ENCODE results near the gene CDC40.

Gene CDC40

DNA sequence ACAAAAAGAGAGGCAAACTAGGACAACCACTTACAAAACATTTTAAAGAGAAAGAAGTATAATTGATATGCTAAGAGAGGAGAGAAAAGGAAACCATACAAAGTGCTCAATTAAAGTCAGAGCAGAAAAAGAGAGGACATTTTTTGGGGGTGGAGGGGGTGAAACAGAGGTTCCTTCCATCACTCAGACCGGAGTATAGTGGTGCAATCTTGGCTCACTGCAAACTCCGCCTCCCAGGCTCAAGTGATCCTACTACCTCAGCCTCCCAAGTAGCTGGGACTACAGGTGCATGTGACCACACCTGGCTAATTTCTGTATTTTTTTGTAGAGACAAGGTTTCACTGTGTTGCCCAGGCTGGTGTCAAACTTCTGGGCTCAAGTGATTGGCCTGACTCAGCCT lies 10.1 kb upstream of the CDC40 start:
- peaks cover 9% of the 10 kb centered on the region for H3K27me3 ChIP-seq (ENCODE audit: insufficient read depth, poor library complexity, severe bottlenecking)
- H3K27ac ChIP-seq (replicated peaks) = no peak overlapping the region
- no peak for DNase-seq (ENCODE audit: low read depth in 1 of 2, low spot score in 1 of 2)
- no peak overlapping the region for H3K4me3 ChIP-seq (replicated peaks; ENCODE audit: insufficient read depth, low read length)
- no peak for TF ChIP-seq GABPA (IDR thresholded peaks at IDR 0.05; ENCODE audit: low read depth)
- TF ChIP-seq, protein P1, sequence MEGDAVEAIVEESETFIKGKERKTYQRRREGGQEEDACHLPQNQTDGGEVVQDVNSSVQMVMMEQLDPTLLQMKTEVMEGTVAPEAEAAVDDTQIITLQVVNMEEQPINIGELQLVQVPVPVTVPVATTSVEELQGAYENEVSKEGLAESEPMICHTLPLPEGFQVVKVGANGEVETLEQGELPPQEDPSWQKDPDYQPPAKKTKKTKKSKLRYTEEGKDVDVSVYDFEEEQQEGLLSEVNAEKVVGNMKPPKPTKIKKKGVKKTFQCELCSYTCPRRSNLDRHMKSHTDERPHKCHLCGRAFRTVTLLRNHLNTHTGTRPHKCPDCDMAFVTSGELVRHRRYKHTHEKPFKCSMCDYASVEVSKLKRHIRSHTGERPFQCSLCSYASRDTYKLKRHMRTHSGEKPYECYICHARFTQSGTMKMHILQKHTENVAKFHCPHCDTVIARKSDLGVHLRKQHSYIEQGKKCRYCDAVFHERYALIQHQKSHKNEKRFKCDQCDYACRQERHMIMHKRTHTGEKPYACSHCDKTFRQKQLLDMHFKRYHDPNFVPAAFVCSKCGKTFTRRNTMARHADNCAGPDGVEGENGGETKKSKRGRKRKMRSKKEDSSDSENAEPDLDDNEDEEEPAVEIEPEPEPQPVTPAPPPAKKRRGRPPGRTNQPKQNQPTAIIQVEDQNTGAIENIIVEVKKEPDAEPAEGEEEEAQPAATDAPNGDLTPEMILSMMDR (IDR thresholded peaks at IDR 0.05; ENCODE audit: insufficient read depth, low read length) = no peak
- TF ChIP-seq, protein P2, sequence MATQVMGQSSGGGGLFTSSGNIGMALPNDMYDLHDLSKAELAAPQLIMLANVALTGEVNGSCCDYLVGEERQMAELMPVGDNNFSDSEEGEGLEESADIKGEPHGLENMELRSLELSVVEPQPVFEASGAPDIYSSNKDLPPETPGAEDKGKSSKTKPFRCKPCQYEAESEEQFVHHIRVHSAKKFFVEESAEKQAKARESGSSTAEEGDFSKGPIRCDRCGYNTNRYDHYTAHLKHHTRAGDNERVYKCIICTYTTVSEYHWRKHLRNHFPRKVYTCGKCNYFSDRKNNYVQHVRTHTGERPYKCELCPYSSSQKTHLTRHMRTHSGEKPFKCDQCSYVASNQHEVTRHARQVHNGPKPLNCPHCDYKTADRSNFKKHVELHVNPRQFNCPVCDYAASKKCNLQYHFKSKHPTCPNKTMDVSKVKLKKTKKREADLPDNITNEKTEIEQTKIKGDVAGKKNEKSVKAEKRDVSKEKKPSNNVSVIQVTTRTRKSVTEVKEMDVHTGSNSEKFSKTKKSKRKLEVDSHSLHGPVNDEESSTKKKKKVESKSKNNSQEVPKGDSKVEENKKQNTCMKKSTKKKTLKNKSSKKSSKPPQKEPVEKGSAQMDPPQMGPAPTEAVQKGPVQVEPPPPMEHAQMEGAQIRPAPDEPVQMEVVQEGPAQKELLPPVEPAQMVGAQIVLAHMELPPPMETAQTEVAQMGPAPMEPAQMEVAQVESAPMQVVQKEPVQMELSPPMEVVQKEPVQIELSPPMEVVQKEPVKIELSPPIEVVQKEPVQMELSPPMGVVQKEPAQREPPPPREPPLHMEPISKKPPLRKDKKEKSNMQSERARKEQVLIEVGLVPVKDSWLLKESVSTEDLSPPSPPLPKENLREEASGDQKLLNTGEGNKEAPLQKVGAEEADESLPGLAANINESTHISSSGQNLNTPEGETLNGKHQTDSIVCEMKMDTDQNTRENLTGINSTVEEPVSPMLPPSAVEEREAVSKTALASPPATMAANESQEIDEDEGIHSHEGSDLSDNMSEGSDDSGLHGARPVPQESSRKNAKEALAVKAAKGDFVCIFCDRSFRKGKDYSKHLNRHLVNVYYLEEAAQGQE (IDR thresholded peaks at IDR 0.05; ENCODE audit: insufficient replicate concordance, low read depth) = no peak
- TF ChIP-seq POLR2AphosphoS5 (IDR thresholded peaks at IDR 0.05; ENCODE audit: low read depth) = no peak
- no peak for TF ChIP-seq SPI1 (IDR thresholded peaks at IDR 0.05; ENCODE audit: borderline replicate concordance, low read depth)

DNA sequence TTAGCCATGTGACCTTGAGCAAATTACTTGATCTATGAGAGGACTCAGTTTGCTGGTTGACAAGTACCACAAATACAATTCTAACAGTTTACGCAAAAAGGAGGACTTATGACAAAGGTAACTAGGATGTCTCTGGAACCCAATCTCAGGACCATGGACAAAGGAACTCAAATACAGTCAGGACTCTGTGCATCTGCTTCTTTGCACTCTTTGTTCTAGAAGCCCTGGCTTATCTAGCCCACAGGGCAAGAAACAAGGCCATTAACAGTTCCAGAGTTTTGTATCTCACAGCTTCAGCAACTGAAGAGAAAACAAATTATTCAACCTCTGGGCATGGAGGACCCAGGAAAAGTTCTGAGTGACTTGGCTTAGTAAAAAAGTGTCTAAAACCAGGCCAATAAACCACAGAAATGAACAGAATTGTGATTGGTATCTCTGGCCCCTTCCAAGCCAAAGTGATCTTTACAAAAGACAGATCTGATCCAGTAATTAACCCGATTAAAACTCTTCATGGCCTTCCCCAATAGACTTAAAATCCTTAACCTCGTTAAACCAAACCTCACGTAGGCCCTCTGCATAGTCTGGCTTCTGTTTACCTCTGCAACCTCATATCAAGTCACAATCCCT lies 6.6 kb upstream of the CDC40 start:
- TF ChIP-seq, protein P2 (IDR thresholded peaks at IDR 0.05; ENCODE audit: insufficient replicate concordance, low read depth) = peak; percentile 88
- TF ChIP-seq POLR2AphosphoS5 (IDR thresholded peaks at IDR 0.05; ENCODE audit: low read depth) = no peak
- H3K27ac ChIP-seq (replicated peaks) = no peak overlapping the region
- no peak for DNase-seq (ENCODE audit: low read depth in 1 of 2, low spot score in 1 of 2)
- H3K27me3 ChIP-seq (ENCODE audit: insufficient read depth, poor library complexity, severe bottlenecking) = peaks cover 9% of the 10 kb centered on the region
- H3K4me3 ChIP-seq (replicated peaks; ENCODE audit: insufficient read depth, low read length) = no peak overlapping the region

DNA sequence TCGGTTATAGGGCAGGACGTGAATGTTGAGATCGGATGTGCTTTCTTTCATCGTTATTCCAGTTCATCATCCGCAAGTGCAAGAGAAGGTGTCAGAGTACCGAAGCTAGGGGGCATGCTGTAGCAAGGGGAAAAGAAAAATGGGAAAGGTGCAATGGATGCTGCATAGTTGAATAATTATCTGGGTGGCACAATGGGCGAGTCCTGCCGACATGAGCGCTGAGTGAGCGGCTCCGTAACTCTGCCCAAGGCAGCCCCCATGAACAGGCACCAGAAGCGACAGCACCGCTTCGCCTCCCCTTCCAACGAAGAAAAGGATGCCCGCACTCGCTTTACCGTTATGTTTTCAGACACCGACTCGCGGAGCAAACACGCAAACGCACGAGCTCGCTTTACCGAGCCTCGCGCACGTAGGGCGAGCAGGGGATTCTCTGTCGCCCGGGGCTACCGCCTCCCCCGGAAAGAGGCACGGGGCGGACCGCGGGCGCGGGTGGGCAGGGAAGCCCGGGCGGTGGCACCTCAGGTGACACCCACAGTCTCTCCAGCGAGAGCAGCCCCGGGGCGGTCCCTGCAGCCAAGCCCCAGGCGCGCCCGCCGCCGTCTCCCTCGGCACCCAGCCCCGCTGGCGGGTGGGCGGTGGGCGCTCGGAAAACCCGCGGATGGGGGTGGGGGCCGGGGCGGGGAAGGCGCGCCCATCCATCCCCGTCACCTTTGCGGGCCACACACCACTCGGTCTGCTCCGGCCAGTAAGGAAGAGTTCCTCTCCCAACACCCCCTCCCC lies 1.4 kb upstream of the CDC40 start:
- Histone ChIP-seq H3K27me3 (ENCODE audit: insufficient read depth, poor library complexity, severe bottlenecking) (no peaks in the 10 kb centered on the region), H3K4me3 (replicated peaks; ENCODE audit: insufficient read depth, low read length) (peak overlapping the region; percentile 74), H3K27ac (replicated peaks) (no peak overlapping the region)
- DNase-seq (ENCODE audit: low read depth in 1 of 2, low spot score in 1 of 2) = peak; percentile 22 to 39
- TF ChIP-seq SPI1 (IDR thresholded peaks at IDR 0.05; ENCODE audit: borderline replicate concordance, low read depth) = no peak
- TF ChIP-seq, protein P1 (IDR thresholded peaks at IDR 0.05; ENCODE audit: insufficient read depth, low read length) = peak; percentile 19

DNA sequence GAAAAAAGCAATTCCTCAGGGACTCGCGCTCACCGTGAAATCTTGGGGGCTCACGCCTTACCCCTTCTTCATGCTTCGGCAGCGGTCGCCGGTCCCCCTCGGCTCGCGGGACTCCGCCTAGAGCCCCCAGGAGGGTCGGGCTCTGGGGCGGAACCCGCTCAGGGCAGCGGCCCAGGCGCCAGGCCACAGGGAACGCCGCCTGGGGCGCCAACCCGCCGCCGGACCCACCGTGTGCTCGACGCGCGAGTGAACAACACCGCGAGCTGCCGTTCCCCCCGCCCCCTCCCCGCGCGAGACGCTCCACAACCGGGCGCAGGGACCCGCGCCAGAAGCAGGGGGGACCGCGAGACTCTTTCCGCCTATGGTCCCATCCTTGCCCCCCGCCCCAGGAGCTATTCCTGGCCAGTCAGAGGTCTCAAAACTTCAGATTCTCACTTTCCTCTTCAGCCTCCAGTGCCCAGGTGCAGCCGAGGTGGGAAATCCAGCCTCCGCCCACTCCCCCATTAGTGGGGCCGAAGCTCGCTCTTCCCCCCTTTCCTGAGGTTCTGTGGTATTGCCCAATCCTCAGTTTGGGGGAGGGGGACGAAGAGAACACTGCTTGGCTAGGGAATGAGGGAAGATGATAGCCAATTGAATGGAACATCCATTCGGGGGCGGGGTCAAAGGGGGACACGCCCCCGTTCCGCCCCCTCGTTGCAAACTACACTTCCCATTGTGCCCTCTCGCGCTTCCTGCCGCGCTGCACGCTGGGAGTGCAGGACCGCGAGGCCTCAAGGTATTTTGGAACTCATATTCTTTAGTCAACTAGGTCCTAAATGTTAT lies 610 bp upstream of the CDC40 start, which contains the start of gene WASF1:
TSS of gene WASF1 (minus strand) at position 265 of the 822 bp plus-strand sequence. CDS start 52,069 bp downstream, outside the sequence.
- H3K4me3 ChIP-seq (replicated peaks; ENCODE audit: insufficient read depth, low read length) = peak within 1 kb of the TSS; percentile 92
- H3K27me3 ChIP-seq (ENCODE audit: insufficient read depth, poor library complexity, severe bottlenecking) = no peaks in the 10 kb centered on the region
- peak within 1 kb of the TSS; percentile 86 for H3K27ac ChIP-seq (replicated peaks)
- DNase-seq (ENCODE audit: low read depth in 1 of 2, low spot score in 1 of 2) = peak; percentile 90 to 92
- TF ChIP-seq, protein P1 (IDR thresholded peaks at IDR 0.05; ENCODE audit: insufficient read depth, low read length) = no peak
- TF ChIP-seq POLR2AphosphoS5 (IDR thresholded peaks at IDR 0.05; ENCODE audit: low read depth) (no peak), SPI1 (IDR thresholded peaks at IDR 0.05; ENCODE audit: borderline replicate concordance, low read depth) (peak; percentile 64; the same call in 1 of the 2 replicates), GABPA (IDR thresholded peaks at IDR 0.05; ENCODE audit: low read depth) (peak; percentile 78)

Measured in HL-60 (cell line).